Thyroid gland (tissue), 4 donors: ENCODE measurements around the gene ARHGAP15.

Source experiments
- POLR2A ChIP-seq, 2 donors: fragments of 450-650 bp; IDR thresholded peaks; one replicate each; pipeline ENCODE4 v1.6.1; 2017; ENCODE audit warnings: antibody characterized with exemption in 2 of 2, mild to moderate bottlenecking in 2 of 2, moderate library complexity in 1 of 2
- TF ChIP-seq, protein P1 (sequence below), 6 experiments: fragments of 200-600 bp in 3 of 6; fragments of 450-650 bp in 3 of 6; sonication (generic) in 3 of 6; IDR thresholded peaks; one replicate each; pipeline ENCODE4 v1.5.1; 2016 to 2019; ENCODE audit warnings: antibody characterized with exemption in 6 of 6, mild to moderate bottlenecking in 2 of 6, inconsistent platforms in 1 of 6, moderate library complexity in 1 of 6

DNA sequence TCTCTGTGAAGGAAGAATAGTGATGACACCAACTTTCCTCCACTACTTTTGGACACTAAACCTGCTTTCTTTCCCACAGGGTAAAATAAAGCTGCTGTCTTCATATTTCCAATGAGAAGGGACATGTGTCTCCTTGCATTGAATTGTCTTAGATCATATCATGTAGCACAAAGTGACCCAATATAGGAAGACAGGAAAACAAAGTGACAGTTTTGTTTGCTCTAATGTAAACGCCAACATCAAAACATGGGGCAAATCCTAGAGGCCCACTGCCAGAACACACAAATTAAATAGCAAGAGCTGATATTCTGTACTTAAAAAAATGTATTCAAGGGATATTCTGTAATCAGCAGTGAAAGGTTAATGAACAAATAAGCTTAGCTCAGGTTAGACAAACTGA is 36.1 kb downstream of the ARHGAP15 start:
- TF ChIP-seq, protein P1, sequence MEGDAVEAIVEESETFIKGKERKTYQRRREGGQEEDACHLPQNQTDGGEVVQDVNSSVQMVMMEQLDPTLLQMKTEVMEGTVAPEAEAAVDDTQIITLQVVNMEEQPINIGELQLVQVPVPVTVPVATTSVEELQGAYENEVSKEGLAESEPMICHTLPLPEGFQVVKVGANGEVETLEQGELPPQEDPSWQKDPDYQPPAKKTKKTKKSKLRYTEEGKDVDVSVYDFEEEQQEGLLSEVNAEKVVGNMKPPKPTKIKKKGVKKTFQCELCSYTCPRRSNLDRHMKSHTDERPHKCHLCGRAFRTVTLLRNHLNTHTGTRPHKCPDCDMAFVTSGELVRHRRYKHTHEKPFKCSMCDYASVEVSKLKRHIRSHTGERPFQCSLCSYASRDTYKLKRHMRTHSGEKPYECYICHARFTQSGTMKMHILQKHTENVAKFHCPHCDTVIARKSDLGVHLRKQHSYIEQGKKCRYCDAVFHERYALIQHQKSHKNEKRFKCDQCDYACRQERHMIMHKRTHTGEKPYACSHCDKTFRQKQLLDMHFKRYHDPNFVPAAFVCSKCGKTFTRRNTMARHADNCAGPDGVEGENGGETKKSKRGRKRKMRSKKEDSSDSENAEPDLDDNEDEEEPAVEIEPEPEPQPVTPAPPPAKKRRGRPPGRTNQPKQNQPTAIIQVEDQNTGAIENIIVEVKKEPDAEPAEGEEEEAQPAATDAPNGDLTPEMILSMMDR (IDR thresholded peaks at IDR 0.05) = no peak
- no peak for TF ChIP-seq POLR2A (IDR thresholded peaks at IDR 0.05)
